Measurements from ENCODE around the gene PHC3. TPM values are rescaled to one million over a fixed set of nuclear protein-coding genes. Genes with fewer than 3 reads are reported as not detected.

The PHC3 gene
- total and polyA plus RNA-seq, 2 experiments from 2014 or later, result 17.5 to 72.2 TPM

GRCh38 chr3:170050753-170051152, 130.8 kb downstream of the PHC3 start:
- Histone ChIP-seq H3K36me3 (ENCODE audit: low read depth) (no peaks in the 10 kb centered on the region), H3K4me1 (ENCODE audit: insufficient read depth) (no peaks in the 10 kb centered on the region), H3K27me3 (replicated peaks; ENCODE audit: insufficient read depth) (no peaks in the 10 kb centered on the region), H3K4me3 (no peak overlapping the region), H3K79me2 (ENCODE audit: insufficient read depth) (no peaks in the 10 kb centered on the region), H4K20me1 (ENCODE audit: insufficient read depth) (no peaks in the 10 kb centered on the region), H3K9me2 (ENCODE audit: insufficient read depth) (no peaks in the 10 kb centered on the region), H3K4me2 (ENCODE audit: unreplicated experiment) (no peak overlapping the region), H3K9ac (no peak overlapping the region), H3F3A (ENCODE audit: insufficient read depth) (no peaks in the 10 kb centered on the region), H3K9me3 (ENCODE audit: low read depth) (no peaks in the 10 kb centered on the region), H2AFZ (no peak overlapping the region), H3K27ac (no peak overlapping the region)
- in situ Hi-C loops (cut with MboI), result no loop called here
- TF ChIP-seq EZH2phosphoT487 (IDR thresholded peaks at IDR 0.05; ENCODE audit: insufficient read depth, low read depth), result no peak
- TF ChIP-seq EZH2 (IDR thresholded peaks at IDR 0.05; ENCODE audit: insufficient read depth, poor library complexity, severe bottlenecking), result no peak
- DNase-seq, result no peak
- WGBS, 2 experiments (ENCODE audit: low coverage in 1 of 2, low lambda C conversion rate in 2 of 2, missing lambda C conversion rate in 2 of 2), result 62 to 69% methylated on average over 4 of the region's 4 CpGs

- Histone ChIP-seq H3K27ac (no peak overlapping the region), H3K4me3 (no peak overlapping the region), H3K79me2 (ENCODE audit: insufficient read depth) (no peaks in the 10 kb centered on the region), H3K4me2 (ENCODE audit: unreplicated experiment) (no peak overlapping the region), H4K20me1 (ENCODE audit: insufficient read depth) (no peaks in the 10 kb centered on the region), H3K27me3 (replicated peaks; ENCODE audit: insufficient read depth) (no peaks in the 10 kb centered on the region), H3K9me2 (ENCODE audit: insufficient read depth) (no peaks in the 10 kb centered on the region), H3K36me3 (ENCODE audit: low read depth) (no peaks in the 10 kb centered on the region), H3K9ac (no peak overlapping the region), H3K9me3 (ENCODE audit: low read depth) (no peaks in the 10 kb centered on the region), H3K4me1 (ENCODE audit: insufficient read depth) (no peaks in the 10 kb centered on the region), H3F3A (ENCODE audit: insufficient read depth) (no peaks in the 10 kb centered on the region), H2AFZ (no peak overlapping the region)
- in situ Hi-C loops (cut with MboI), result no loop called here
- peak; percentile 57 for DNase-seq
- 37 to 39% methylated on average over 10 of the region's 10 CpGs for WGBS, 2 experiments (ENCODE audit: low coverage in 1 of 2, low lambda C conversion rate in 2 of 2, missing lambda C conversion rate in 2 of 2)
- TF ChIP-seq EZH2 (IDR thresholded peaks at IDR 0.05; ENCODE audit: insufficient read depth, poor library complexity, severe bottlenecking) (no peak), EZH2phosphoT487 (IDR thresholded peaks at IDR 0.05; ENCODE audit: insufficient read depth, low read depth) (no peak)
These were observed 132.2 kb downstream of the PHC3 start for GRCh38 chr3:170049146-170050000.

- in situ Hi-C loops (cut with MboI), result no loop called here
- Histone ChIP-seq H3K4me1 (ENCODE audit: insufficient read depth) (no peaks in the 10 kb centered on the region), H3K9ac (no peak overlapping the region), H4K20me1 (ENCODE audit: insufficient read depth) (no peaks in the 10 kb centered on the region), H3K4me3 (no peak overlapping the region), H2AFZ (no peak overlapping the region), H3F3A (ENCODE audit: insufficient read depth) (no peaks in the 10 kb centered on the region), H3K9me2 (ENCODE audit: insufficient read depth) (no peaks in the 10 kb centered on the region), H3K36me3 (ENCODE audit: low read depth) (no peaks in the 10 kb centered on the region), H3K27ac (no peak overlapping the region), H3K79me2 (ENCODE audit: insufficient read depth) (no peaks in the 10 kb centered on the region), H3K4me2 (ENCODE audit: unreplicated experiment) (no peak overlapping the region), H3K9me3 (ENCODE audit: low read depth) (no peaks in the 10 kb centered on the region), H3K27me3 (replicated peaks; ENCODE audit: insufficient read depth) (no peaks in the 10 kb centered on the region; the same call in 1 of the 2 replicates)
- no peak for DNase-seq
- WGBS, 2 experiments (ENCODE audit: low coverage in 1 of 2, low lambda C conversion rate in 2 of 2, missing lambda C conversion rate in 2 of 2), result 89 to 91% methylated on average over 3 of the region's 3 CpGs
- TF ChIP-seq EZH2 (IDR thresholded peaks at IDR 0.05; ENCODE audit: insufficient read depth, poor library complexity, severe bottlenecking) (no peak), EZH2phosphoT487 (IDR thresholded peaks at IDR 0.05; ENCODE audit: insufficient read depth, low read depth) (no peak)
These were observed 134.5 kb downstream of the PHC3 start for GRCh38 chr3:170047133-170047404.

- DNase-seq, result no peak
- in situ Hi-C loops (cut with MboI), result no loop called here
- H3K4me1 ChIP-seq (ENCODE audit: insufficient read depth), result no peaks in the 10 kb centered on the region
- no peaks in the 10 kb centered on the region for H3K9me3 ChIP-seq (ENCODE audit: low read depth)
- H3K36me3 ChIP-seq (ENCODE audit: low read depth), result no peaks in the 10 kb centered on the region
- H3K9ac ChIP-seq, result no peak overlapping the region
- H2AFZ ChIP-seq, result no peak overlapping the region
- peaks cover 5% of the 10 kb centered on the region for H3K27me3 ChIP-seq (replicated peaks; ENCODE audit: insufficient read depth)
- no peak overlapping the region for H3K27ac ChIP-seq
- H3F3A ChIP-seq (ENCODE audit: insufficient read depth), result no peaks in the 10 kb centered on the region
- no peaks in the 10 kb centered on the region for H3K79me2 ChIP-seq (ENCODE audit: insufficient read depth)
- H3K4me2 ChIP-seq (ENCODE audit: unreplicated experiment), result no peak overlapping the region
- WGBS, 2 experiments (ENCODE audit: low coverage in 1 of 2, low lambda C conversion rate in 2 of 2, missing lambda C conversion rate in 2 of 2), result 65 to 76% methylated on average over 5 of the region's 5 CpGs
- no peak overlapping the region for H3K4me3 ChIP-seq
- no peaks in the 10 kb centered on the region for H3K9me2 ChIP-seq (ENCODE audit: insufficient read depth)
- no peaks in the 10 kb centered on the region for H4K20me1 ChIP-seq (ENCODE audit: insufficient read depth)
- TF ChIP-seq EZH2 (IDR thresholded peaks at IDR 0.05; ENCODE audit: insufficient read depth, poor library complexity, severe bottlenecking), result no peak
- no peak for TF ChIP-seq EZH2phosphoT487 (IDR thresholded peaks at IDR 0.05; ENCODE audit: insufficient read depth, low read depth)
These were observed 135.0 kb downstream of the PHC3 start for GRCh38 chr3:170046269-170047132.

Measured in GM23248 (cell line).